OCI-LY1 (cell line): ENCODE results near the gene MRPS27.

Experiments
- CTCF ChIP-seq: fragments of 200-600 bp; sonication (generic), shearing (Covaris generic); IDR thresholded peaks from 2 replicates; pipeline ENCODE4 v1.5.1; 2017; ENCODE audit warnings: mild to moderate bottlenecking, antibody characterized with exemption, low read length, moderate library complexity, mixed read lengths
- EZH2 ChIP-seq: fragments of 200-600 bp; sonication (generic), shearing (Covaris generic); IDR thresholded peaks from 2 replicates; pipeline ENCODE4 v1.8.0; 2017; ENCODE audit warnings: borderline replicate concordance, mixed run types, mild to moderate bottlenecking, antibody characterized with exemption, low read length, moderate library complexity, mixed read lengths

- no peak for TF ChIP-seq CTCF
- TF ChIP-seq EZH2: no peak
Measured at GRCh38 chr5:72273547-72273946, 46.5 kb downstream of the MRPS27 start.
